BJ (cell line): ENCODE results near the gene PDZD2. TPM values are rescaled to one million over a fixed set of nuclear protein-coding genes. Genes with fewer than 3 reads are reported as not detected.

Source experiments
- CTCF ChIA-PET: fragments of 350-600 bp; formaldehyde crosslinking; extraction: SDS; loops from one replicate; lab custom pipeline; 2021; ENCODE audit warnings: antibody characterized with exemption, inconsistent platforms; lab: Yijun Ruan, JAX
- POLR2A ChIA-PET: fragments of 300-600 bp; sonication (Branson Sonifier 250); formaldehyde crosslinking; extraction: SDS; loops from one replicate; lab custom pipeline; 2021; ENCODE audit warnings: antibody characterized with exemption; lab: Charles Lee
- DNase-seq: peaks from one replicate; pipeline ENCODE4 v3.0.0-alpha.2; 2011; ENCODE audit warnings: low read depth
- H3K27me3 ChIP-seq: 2 replicates; pipeline ENCODE4 v1.6.0; 2011; ENCODE audit warnings: low read length; ENCODE audit not compliant: control insufficient read depth, insufficient read depth
- H3K36me3 ChIP-seq: 2 replicates; pipeline ENCODE4 v1.5.1; 2011; ENCODE audit warnings: low read length; ENCODE audit not compliant: control insufficient read depth, insufficient read depth
- H3K4me3 ChIP-seq: 2 replicates; pipeline ENCODE4 v1.5.1; 2011; ENCODE audit warnings: low read depth, mild to moderate bottlenecking, control low read depth, low read length
- polyA plus RNA-seq: library from polyadenylated mRNA; depleted of rRNA; stranded (reverse); fragments of >200 nt; gene quantifications from 2 replicates; pipeline ENCODE4 v1.2.3, GENCODE V29; 2011
- TF ChIP-seq, protein P1 (sequence below): IDR thresholded peaks from 2 replicates; pipeline ENCODE4 v1.5.1; 2011; ENCODE audit warnings: low read depth, mild to moderate bottlenecking, control low read depth, inconsistent platforms, low read length, moderate library complexity; ENCODE audit not compliant: insufficient read depth

Gene PDZD2
- polyA plus RNA-seq, 1 experiment: 0.06 TPM

DNA sequence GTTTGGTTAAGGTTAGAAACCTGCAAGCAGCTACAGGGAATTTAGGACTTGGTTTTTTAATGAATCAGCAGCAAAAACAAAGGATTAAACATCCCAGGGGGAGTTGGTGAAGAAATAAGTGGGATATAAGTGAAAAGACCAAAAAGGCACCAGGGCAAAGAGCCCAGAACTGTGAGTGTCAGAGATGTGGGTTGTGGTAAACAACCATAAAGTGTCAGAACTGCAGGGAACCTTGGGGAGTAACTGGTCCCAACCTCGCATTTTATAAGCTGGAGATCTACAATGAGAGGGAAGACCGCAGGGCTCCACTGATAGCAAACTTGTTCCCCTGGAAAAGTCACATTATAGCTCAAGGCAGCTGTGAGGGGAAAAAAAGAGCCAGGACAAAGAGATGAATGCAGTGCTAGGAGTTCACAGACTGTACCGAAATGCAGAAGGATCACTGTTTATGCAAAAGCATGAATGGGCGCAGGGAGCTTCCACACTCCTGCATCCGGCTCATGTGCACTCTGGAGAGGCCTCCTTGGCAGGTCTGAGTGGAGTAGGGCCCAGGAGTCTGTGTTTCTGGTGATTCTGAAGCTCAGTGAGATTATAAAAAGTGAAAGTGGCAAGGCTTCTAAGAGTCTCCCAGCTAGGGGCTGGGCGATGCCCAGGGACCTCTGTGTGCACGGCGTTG is 378.9 kb downstream of the PDZD2 start:
- TF ChIP-seq, protein P1, sequence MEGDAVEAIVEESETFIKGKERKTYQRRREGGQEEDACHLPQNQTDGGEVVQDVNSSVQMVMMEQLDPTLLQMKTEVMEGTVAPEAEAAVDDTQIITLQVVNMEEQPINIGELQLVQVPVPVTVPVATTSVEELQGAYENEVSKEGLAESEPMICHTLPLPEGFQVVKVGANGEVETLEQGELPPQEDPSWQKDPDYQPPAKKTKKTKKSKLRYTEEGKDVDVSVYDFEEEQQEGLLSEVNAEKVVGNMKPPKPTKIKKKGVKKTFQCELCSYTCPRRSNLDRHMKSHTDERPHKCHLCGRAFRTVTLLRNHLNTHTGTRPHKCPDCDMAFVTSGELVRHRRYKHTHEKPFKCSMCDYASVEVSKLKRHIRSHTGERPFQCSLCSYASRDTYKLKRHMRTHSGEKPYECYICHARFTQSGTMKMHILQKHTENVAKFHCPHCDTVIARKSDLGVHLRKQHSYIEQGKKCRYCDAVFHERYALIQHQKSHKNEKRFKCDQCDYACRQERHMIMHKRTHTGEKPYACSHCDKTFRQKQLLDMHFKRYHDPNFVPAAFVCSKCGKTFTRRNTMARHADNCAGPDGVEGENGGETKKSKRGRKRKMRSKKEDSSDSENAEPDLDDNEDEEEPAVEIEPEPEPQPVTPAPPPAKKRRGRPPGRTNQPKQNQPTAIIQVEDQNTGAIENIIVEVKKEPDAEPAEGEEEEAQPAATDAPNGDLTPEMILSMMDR: no peak
- Histone ChIP-seq H3K27me3 (peaks cover 3% of the 10 kb centered on the region; the same call in 1 of the 2 replicates), H3K36me3 (no peaks in the 10 kb centered on the region), H3K4me3 (no peak overlapping the region)
- ChIA-PET CTCF (interaction anchor here (0.7 to 1.3 kb wide), 3 partner anchors 8 to 91 kb away, joined by 3 read pairs; no protein-coding TSS in a partner anchor), POLR2A (no interaction called here)
- no peak for DNase-seq

DNA sequence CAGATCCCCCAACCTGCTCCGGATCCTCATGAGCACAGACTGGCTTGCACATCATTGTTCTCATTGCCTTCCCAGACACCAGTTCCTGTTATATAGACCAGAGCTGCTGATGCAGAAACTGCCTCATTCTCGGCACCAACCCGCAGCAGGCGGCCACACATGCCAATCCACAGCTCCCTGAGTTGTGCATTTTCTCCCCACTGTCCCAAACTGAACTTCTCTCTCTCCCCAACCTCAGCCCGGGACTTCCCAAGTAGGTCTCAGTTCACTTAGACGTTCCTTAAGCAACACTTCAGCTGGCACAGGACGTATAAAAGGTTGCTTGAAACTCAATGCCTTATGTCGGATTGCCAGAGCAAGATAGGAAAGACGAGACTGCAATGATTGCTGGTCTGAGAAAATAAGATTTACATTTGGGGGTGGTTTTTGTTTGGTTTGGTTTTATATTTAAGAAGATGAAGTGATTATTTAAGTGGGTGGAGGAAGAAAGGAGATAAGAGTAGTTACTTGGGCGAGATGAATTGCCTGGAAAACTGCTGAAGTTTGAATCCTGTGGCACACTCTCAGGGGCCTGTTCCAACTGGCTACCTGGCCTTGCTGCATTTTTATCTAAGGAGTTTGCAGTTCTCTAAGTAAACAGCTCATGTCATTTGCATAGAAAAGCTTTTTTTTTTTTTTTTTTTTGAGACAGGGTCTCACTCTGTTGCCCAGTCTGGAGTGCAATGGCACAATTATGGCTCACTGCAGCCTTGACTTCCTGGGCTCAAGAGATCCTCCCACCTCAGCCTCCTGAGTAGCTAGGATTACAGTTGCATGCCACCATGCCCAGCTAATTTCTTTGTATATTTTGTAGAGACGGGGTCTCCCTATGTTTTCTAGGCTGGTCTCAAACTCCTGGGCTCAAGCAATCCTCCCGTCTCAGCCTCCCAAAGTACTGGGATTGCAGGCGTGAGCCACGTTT is 379.8 kb downstream of the PDZD2 start:
- Histone ChIP-seq H3K36me3 (no peaks in the 10 kb centered on the region), H3K4me3 (no peak overlapping the region), H3K27me3 (peaks cover 3% of the 10 kb centered on the region; the same call in 1 of the 2 replicates)
- CTCF ChIA-PET: interaction anchor here (0.7 to 1.6 kb wide), 4 partner anchors 7 to 92 kb away, joined by 3 read pairs; no protein-coding TSS in a partner anchor
- TF ChIP-seq, protein P1: no peak
- DNase-seq: no peak
- POLR2A ChIA-PET: no interaction called here

DNA sequence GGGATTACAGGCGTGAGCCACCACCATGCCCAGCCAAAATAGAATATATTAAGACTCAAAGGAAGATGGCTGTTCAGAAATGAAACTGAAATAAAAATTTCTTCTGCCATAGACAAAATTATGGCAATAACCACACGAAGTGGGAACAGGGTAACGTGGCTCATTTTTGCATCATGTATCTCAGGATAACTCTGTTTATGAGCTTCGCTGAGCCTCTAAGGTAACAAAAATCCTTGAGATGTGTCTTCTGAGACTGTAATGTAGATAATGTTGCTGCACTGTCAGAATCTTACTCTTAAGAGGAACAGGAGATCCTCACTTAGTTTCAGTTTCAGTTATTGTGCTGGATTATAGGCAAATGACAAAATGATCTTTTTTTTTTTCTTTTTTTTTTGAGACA is 381.3 kb downstream of the PDZD2 start:
- DNase-seq: no peak
- TF ChIP-seq, protein P1: no peak
- no peaks in the 10 kb centered on the region for H3K36me3 ChIP-seq
- H3K4me3 ChIP-seq: no peak overlapping the region
- peaks cover 3% of the 10 kb centered on the region; the same call in 1 of the 2 replicates for H3K27me3 ChIP-seq
- CTCF ChIA-PET: interaction anchor here (0.9 to 1.6 kb wide), 2 partner anchors 15 to 57 kb away, joined by 3 read pairs; no protein-coding TSS in a partner anchor
- POLR2A ChIA-PET: no interaction called here

DNA sequence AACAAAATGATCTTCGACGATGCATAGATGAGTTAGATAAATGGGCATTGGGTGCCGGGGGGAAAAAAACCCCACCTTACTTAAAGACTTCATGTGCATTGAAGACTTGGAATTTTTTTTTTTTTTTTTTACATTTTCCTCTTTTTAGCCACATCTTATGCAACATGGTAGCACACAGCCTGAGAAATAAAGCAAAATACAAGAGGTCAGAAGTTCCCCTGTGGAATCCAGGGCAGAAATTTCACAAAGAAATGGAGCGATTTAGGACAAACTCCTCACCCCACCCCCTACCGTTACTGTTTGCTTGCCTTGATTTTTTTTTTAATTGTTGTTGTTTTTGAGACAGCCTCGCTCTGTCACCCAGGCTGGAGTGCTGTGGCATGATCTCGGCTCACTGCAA is 382.0 kb downstream of the PDZD2 start:
- Histone ChIP-seq H3K36me3 (no peaks in the 10 kb centered on the region), H3K27me3 (peaks cover 3% of the 10 kb centered on the region; the same call in 1 of the 2 replicates), H3K4me3 (no peak overlapping the region)
- DNase-seq: no peak
- TF ChIP-seq, protein P1: no peak
- POLR2A ChIA-PET: no interaction called here
- CTCF ChIA-PET: interaction anchor here (0.9 kb wide), 1 partner anchor 15 kb away, joined by 3 read pairs; no protein-coding TSS in a partner anchor

DNA sequence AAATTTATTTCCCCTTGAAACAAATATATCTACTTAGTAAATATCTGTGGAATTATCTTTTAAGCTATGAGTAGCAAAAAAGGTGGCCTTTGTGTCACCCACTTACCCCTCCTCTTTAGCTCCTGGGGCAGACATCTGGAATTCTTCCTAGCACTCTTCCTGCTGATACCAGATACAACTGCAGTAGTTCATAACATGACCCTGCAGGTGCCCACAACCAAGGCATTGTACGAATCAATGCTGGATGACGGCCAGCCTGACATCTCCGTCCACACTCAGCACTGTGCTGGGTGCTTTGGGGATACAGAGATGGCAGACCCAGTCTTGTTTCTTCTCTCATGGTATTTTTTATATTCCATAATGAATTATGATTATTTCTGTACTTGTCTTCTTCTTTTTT is 382.8 kb downstream of the PDZD2 start:
- Histone ChIP-seq H3K36me3 (no peaks in the 10 kb centered on the region), H3K4me3 (no peak overlapping the region), H3K27me3 (no peaks in the 10 kb centered on the region; the same call in 1 of the 2 replicates)
- TF ChIP-seq, protein P1: no peak
- DNase-seq: no peak
- POLR2A ChIA-PET: no interaction called here
- CTCF ChIA-PET: no interaction called here
